ENCODE measurements around the gene ALK. TPM values are rescaled to one million over a fixed set of nuclear protein-coding genes. Genes with fewer than 3 reads are reported as not detected.
A peak's percentile ranks its signal among the peaks of the same experiment; 100 is the strongest.

Gene ALK
- total and polyA plus RNA-seq, 2 donors (not counting 1 experiment from before 2014, with no cell fraction given): under 0.01 to 0.02 TPM

DNA sequence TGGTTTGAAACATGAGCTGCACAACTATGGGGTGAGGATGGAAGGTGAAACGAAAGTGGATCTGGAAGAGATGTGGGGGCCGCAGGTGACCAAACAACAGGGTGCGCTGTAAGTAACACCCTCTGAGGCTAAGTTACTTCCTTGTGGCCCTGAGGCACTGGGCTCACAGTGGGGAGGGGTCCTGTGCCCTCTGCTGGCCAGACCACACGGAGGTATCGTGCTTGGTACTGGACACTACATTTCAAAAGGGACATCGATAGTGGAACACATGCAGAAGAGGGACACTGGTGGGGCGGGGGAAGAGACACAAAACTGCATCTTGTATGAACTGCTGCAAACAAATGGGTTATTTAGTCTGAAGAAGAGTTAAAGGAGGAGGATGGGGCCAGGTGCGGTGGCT, 695.6 kb downstream of the ALK start:
- Histone ChIP-seq H3K36me3 (ENCODE audit: control insufficient read depth, insufficient read depth, low read length) (no peaks in the 10 kb centered on the region), H3K27ac (ENCODE audit: insufficient read depth, low read length) (no peak overlapping the region), H4K20me1 (ENCODE audit: control insufficient read depth, extremely low read depth, insufficient read depth, low read length) (no peaks in the 10 kb centered on the region), H3K4me1 (ENCODE audit: control insufficient read depth, extremely low read depth, insufficient read depth, low read length) (peaks cover 5% of the 10 kb centered on the region), H3K9ac (ENCODE audit: insufficient read depth, low read length) (no peak overlapping the region), H3K9me3 (ENCODE audit: control insufficient read depth, insufficient read depth, low read depth, low read length) (no peaks in the 10 kb centered on the region), H3K27me3 (ENCODE audit: control insufficient read depth, insufficient read depth, low read length) (peaks cover 10% of the 10 kb centered on the region), H3K4me2 (ENCODE audit: extremely low read depth, insufficient read depth, low read length) (no peak overlapping the region), H3K4me3 (replicated peaks in 1 of 4; ENCODE audit: control extremely low read depth in 1 of 4, insufficient read depth in 1 of 4, low read depth in 3 of 4, low read length in 4 of 4) (no peak overlapping the region), H3K79me2 (ENCODE audit: control insufficient read depth, insufficient read depth, low read length) (no peaks in the 10 kb centered on the region), H2AFZ (ENCODE audit: low read length) (no peak overlapping the region)
- TF ChIP-seq, protein P1, sequence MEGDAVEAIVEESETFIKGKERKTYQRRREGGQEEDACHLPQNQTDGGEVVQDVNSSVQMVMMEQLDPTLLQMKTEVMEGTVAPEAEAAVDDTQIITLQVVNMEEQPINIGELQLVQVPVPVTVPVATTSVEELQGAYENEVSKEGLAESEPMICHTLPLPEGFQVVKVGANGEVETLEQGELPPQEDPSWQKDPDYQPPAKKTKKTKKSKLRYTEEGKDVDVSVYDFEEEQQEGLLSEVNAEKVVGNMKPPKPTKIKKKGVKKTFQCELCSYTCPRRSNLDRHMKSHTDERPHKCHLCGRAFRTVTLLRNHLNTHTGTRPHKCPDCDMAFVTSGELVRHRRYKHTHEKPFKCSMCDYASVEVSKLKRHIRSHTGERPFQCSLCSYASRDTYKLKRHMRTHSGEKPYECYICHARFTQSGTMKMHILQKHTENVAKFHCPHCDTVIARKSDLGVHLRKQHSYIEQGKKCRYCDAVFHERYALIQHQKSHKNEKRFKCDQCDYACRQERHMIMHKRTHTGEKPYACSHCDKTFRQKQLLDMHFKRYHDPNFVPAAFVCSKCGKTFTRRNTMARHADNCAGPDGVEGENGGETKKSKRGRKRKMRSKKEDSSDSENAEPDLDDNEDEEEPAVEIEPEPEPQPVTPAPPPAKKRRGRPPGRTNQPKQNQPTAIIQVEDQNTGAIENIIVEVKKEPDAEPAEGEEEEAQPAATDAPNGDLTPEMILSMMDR (conservative IDR thresholded peaks at IDR 0.05 in 1 of 2, IDR thresholded peaks at IDR 0.05 in 1 of 2; ENCODE audit: low read depth in 1 of 2, low read length in 2 of 2): no peak
- no peak for TF ChIP-seq EZH2 (IDR thresholded peaks at IDR 0.05; ENCODE audit: low read length, missing control alignments)
- no peak for DNase-seq (ENCODE audit: low read depth in 2 of 2)

DNA sequence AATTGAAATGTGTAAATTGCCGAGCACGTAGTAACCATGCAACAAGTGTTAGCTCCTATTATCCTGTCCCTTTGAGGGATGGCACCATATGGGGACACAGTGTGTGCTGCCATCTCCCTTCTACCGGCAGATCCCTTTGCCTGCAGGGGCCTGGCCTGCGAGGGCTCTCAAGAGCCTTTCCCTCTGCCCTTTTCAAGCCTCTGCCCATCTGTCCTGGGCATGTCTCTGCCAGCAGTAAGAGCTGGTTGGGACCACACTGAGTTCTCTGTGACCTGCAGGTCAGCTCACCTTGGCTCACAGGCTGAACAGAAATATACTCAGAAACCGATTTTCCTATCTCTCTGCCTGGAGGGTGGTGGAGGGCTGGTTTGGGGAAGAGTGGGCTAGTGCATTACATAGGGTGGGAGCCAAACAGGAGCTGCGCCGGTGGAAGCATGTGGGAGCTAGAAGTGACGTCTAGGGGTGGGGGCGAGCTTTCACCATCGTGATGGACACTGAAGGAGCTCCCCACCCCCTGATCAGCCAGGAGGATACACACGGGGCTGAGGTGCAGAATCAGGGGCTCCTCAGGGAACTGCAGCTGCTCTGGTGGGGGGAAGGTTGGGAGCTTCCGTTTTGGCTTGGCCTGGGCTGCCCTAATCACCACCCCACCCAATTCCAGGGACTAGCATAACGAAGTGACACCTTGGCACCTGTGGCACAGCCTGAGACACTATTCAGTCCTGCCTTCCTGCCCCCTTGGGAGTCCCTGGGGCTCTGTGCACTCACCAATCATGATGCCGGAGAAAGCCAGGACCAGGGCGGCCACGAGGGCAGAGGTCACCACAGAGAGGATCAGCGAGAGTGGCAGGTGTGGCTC, 696.5 kb downstream of the ALK start:
- DNase-seq (ENCODE audit: low read depth in 2 of 2): no peak
- Histone ChIP-seq H3K27me3 (ENCODE audit: control insufficient read depth, insufficient read depth, low read length) (peaks cover 10% of the 10 kb centered on the region), H3K36me3 (ENCODE audit: control insufficient read depth, insufficient read depth, low read length) (no peaks in the 10 kb centered on the region), H4K20me1 (ENCODE audit: control insufficient read depth, extremely low read depth, insufficient read depth, low read length) (no peaks in the 10 kb centered on the region), H3K9ac (ENCODE audit: insufficient read depth, low read length) (no peak overlapping the region), H3K4me2 (ENCODE audit: extremely low read depth, insufficient read depth, low read length) (no peak overlapping the region), H3K4me3 (replicated peaks in 1 of 4; ENCODE audit: control extremely low read depth in 1 of 4, insufficient read depth in 1 of 4, low read depth in 3 of 4, low read length in 4 of 4) (no peak overlapping the region), H3K4me1 (ENCODE audit: control insufficient read depth, extremely low read depth, insufficient read depth, low read length) (peaks cover 5% of the 10 kb centered on the region), H3K27ac (ENCODE audit: insufficient read depth, low read length) (no peak overlapping the region), H3K9me3 (ENCODE audit: control insufficient read depth, insufficient read depth, low read depth, low read length) (no peaks in the 10 kb centered on the region), H3K79me2 (ENCODE audit: control insufficient read depth, insufficient read depth, low read length) (no peaks in the 10 kb centered on the region), H2AFZ (ENCODE audit: low read length) (no peak overlapping the region)
- TF ChIP-seq, protein P1 (conservative IDR thresholded peaks at IDR 0.05 in 1 of 2, IDR thresholded peaks at IDR 0.05 in 1 of 2; ENCODE audit: low read depth in 1 of 2, low read length in 2 of 2): no peak
- no peak for TF ChIP-seq EZH2 (IDR thresholded peaks at IDR 0.05; ENCODE audit: low read length, missing control alignments)

DNA sequence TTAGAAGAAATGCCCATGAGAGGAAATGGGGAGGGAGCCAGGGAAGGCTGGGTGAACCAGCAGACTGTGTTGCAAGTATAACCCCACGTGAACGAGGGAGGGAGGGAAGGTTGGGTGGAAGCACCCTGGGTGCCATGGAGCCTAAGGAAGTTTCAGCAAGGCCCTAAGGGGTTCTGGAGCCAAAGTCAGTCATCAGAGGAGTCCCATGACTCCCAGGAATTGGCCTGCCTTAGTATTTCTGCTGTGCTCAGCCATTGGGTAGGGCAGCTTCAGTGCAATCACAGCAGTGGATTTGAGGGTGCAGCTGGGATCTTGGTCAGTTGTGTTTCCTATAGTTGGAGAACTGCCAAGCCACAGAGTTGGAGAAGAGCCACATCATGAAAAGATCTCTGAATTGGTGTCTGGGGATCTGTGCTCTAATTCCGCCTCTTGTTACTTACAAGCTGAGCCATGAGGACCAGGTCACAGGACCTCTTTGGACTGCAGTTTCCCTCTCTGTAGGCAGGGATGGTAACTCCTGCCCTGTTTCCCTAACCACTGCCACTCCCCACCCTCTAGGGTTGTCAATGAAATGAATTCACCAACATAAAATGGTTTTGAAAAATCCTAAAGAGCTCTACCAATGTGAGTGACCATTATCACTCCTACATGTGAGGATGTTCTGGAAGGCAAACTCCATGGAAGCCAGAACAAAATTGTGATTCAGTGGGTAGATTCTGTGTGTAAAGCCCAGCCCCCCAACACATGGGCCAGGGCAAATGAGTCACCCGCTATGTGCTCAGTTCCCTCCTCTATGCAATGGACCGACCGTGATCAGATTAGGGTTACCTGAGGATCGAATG, 697.3 kb downstream of the ALK start:
- no peaks in the 10 kb centered on the region for H3K79me2 ChIP-seq (ENCODE audit: control insufficient read depth, insufficient read depth, low read length)
- no peaks in the 10 kb centered on the region for H4K20me1 ChIP-seq (ENCODE audit: control insufficient read depth, extremely low read depth, insufficient read depth, low read length)
- no peak overlapping the region for H3K27ac ChIP-seq (ENCODE audit: insufficient read depth, low read length)
- no peak overlapping the region for H3K9ac ChIP-seq (ENCODE audit: insufficient read depth, low read length)
- H3K9me3 ChIP-seq (ENCODE audit: control insufficient read depth, insufficient read depth, low read depth, low read length): no peaks in the 10 kb centered on the region
- no peak overlapping the region for H3K4me2 ChIP-seq (ENCODE audit: extremely low read depth, insufficient read depth, low read length)
- H3K36me3 ChIP-seq (ENCODE audit: control insufficient read depth, insufficient read depth, low read length): no peaks in the 10 kb centered on the region
- H2AFZ ChIP-seq (ENCODE audit: low read length): no peak overlapping the region
- H3K4me1 ChIP-seq (ENCODE audit: control insufficient read depth, extremely low read depth, insufficient read depth, low read length): peaks cover 5% of the 10 kb centered on the region
- peak; percentile 78 to 88 for DNase-seq (ENCODE audit: low read depth in 2 of 2)
- H3K4me3 ChIP-seq (replicated peaks in 1 of 4; ENCODE audit: control extremely low read depth in 1 of 4, insufficient read depth in 1 of 4, low read depth in 3 of 4, low read length in 4 of 4): no peak overlapping the region
- peaks cover 7% of the 10 kb centered on the region for H3K27me3 ChIP-seq (ENCODE audit: control insufficient read depth, insufficient read depth, low read length)
- no peak for TF ChIP-seq EZH2 (IDR thresholded peaks at IDR 0.05; ENCODE audit: low read length, missing control alignments)
- TF ChIP-seq, protein P1 (conservative IDR thresholded peaks at IDR 0.05 in 1 of 2, IDR thresholded peaks at IDR 0.05 in 1 of 2; ENCODE audit: low read depth in 1 of 2, low read length in 2 of 2): no peak
